SU-DHL-6 (cell line): ENCODE results near the gene MAP4.

Source experiments
- H2AFZ ChIP-seq: fragments of 200-600 bp; sonication (generic); 2 replicates; pipeline ENCODE4 v1.6.1; 2014; ENCODE audit warnings: low read depth, mild to moderate bottlenecking, moderate library complexity, mixed read lengths, antibody characterized with exemption, low read length; ENCODE audit not compliant: severe bottlenecking
- H3F3A ChIP-seq: fragments of 200-600 bp; shearing (Covaris generic); 2 replicates; pipeline ENCODE4 v1.6.0; 2016; ENCODE audit warnings: antibody characterized with exemption, mild to moderate bottlenecking; ENCODE audit not compliant: insufficient read depth
- H3K27ac ChIP-seq: fragments of 200-600 bp; sonication (generic); 2 replicates; pipeline ENCODE4 v1.5.1; 2016; ENCODE audit warnings: low read depth, mild to moderate bottlenecking, low read length, moderate library complexity, mixed read lengths
- H3K27me3 ChIP-seq: fragments of 200-600 bp; sonication (generic), shearing (Covaris generic); 2 replicates; pipeline ENCODE4 v1.6.0; 2014; ENCODE audit warnings: mild to moderate bottlenecking, low read length
- H3K36me3 ChIP-seq: fragments of 200-600 bp; sonication (generic); 2 replicates; pipeline ENCODE4 v1.6.1; 2014; ENCODE audit warnings: mild to moderate bottlenecking, low read length, mixed read lengths
- H3K4me2 ChIP-seq: fragments of 300-600, 200-600 bp; shearing (Covaris generic), sonication (generic); 2 replicates; pipeline ENCODE4 v1.6.0; 2014; ENCODE audit warnings: low read length, low read depth, mild to moderate bottlenecking; ENCODE audit not compliant: poor library complexity, severe bottlenecking
- H3K4me3 ChIP-seq: fragments of 200-600 bp; sonication (generic); 2 replicates; pipeline ENCODE4 v1.5.1; 2014; ENCODE audit warnings: antibody characterized with exemption, low read length, mild to moderate bottlenecking, mixed read lengths; ENCODE audit not compliant: insufficient read depth, poor library complexity, severe bottlenecking
- H3K79me2 ChIP-seq: fragments of 200-600 bp; sonication (generic); 2 replicates; pipeline ENCODE4 v1.6.1; 2014; ENCODE audit warnings: mild to moderate bottlenecking, low read length, moderate library complexity; ENCODE audit not compliant: insufficient read depth
- H3K9ac ChIP-seq: fragments of 200-600 bp; sonication (generic); 2 replicates; pipeline ENCODE4 v1.7.0; 2014; ENCODE audit warnings: mild to moderate bottlenecking, low read length
- H3K9me2 ChIP-seq: fragments of 200-600 bp; sonication (generic); replicated peaks from 2 replicates; pipeline ENCODE4 v1.6.1; 2014; ENCODE audit warnings: low read length; ENCODE audit not compliant: insufficient read depth
- H3K9me3 ChIP-seq: fragments of 200-600 bp; sonication (generic); 2 replicates; pipeline ENCODE4 v1.6.1; 2014; ENCODE audit warnings: low read length, mixed read lengths; ENCODE audit not compliant: insufficient read depth
- H4K20me1 ChIP-seq: fragments of 200-600 bp; sonication (generic); 2 replicates; pipeline ENCODE4 v1.6.1; 2014; ENCODE audit warnings: low read depth, mild to moderate bottlenecking, antibody characterized with exemption, low read length, moderate library complexity, mixed read lengths
- CTCF ChIP-seq: fragments of 200-600 bp; sonication (generic); IDR thresholded peaks from one replicate; pipeline ENCODE4 v1.5.1; 2017; ENCODE audit warnings: antibody characterized with exemption, mild to moderate bottlenecking, low read length, moderate library complexity; ENCODE audit not compliant: insufficient read depth, poor library complexity, severe bottlenecking
- EZH2phosphoT487 ChIP-seq: fragments of 200-600 bp; sonication (generic), shearing (Covaris generic); conservative IDR thresholded peaks from 2 replicates; pipeline ENCODE4 v1.6.1; 2018; ENCODE audit warnings: mild to moderate bottlenecking, antibody characterized with exemption, low read length, moderate library complexity, mixed read lengths

MAP4 gene

DNA sequence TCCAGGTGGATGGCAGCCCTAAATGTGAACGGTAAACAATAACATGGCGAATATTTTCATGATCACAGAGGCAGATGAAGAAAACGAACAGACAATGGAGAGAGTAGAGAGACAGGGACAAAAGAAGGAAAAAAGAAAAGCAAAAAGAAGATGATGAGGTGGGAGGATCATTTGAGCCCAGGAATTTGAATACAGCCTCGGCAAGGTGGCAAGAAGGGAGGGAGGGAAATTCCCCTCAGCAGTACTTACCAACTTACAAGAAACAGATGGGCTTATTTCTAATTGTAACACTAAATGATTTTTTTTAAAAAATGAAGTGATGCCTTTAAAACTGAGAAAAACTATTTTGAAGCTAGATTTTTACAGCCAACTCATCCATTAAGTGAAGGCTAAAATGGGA, 6.0 kb upstream of the MAP4 start:
- Histone ChIP-seq H3K79me2 (peaks cover 25% of the 10 kb centered on the region), H3K4me2 (no peak overlapping the region), H3K9me2 (no peaks in the 10 kb centered on the region), H3K9ac (no peak overlapping the region), H3K27ac (no peak overlapping the region), H3K36me3 (no peaks in the 10 kb centered on the region), H3K27me3 (no peaks in the 10 kb centered on the region), H3K4me3 (no peak overlapping the region), H4K20me1 (0 out of 2 replicates have a peak, but pooled peaks cover 3% of the 10 kb centered on the region), H3K9me3 (no peaks in the 10 kb centered on the region), H2AFZ (no peak overlapping the region), H3F3A (no peaks in the 10 kb centered on the region)
- TF ChIP-seq CTCF: no peak
- no peak for TF ChIP-seq EZH2phosphoT487

DNA sequence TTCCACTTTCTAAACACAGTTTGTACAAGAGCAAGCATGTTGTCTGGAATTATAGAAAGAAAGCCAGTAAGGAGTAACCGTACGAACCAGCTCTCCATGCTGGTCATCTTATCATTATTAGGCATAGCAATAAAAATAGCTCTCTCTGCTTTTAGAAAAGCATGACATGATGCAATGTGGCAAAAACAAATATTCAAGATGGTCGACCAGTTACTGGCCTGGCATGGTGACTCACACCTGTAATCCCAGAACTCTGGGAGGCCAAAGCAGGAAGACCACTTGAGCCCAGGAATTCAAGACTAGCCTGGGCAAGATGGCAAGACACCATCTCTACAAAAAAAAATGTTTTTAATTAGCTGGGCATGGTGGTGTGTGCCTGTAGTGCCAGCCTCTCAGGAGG, 2.6 kb upstream of the MAP4 start:
- no peaks in the 10 kb centered on the region for H3K27me3 ChIP-seq
- no peaks in the 10 kb centered on the region for H3K9me3 ChIP-seq
- no peak overlapping the region for H3K4me3 ChIP-seq
- H3F3A ChIP-seq: peaks cover 3% of the 10 kb centered on the region; the same call in 1 of the 2 replicates
- H3K27ac ChIP-seq: no peak overlapping the region
- H3K9me2 ChIP-seq: no peaks in the 10 kb centered on the region
- H3K4me2 ChIP-seq: no peak overlapping the region
- H3K79me2 ChIP-seq: peaks cover 26% of the 10 kb centered on the region; the same call in 1 of the 2 replicates
- H2AFZ ChIP-seq: no peak overlapping the region
- TF ChIP-seq CTCF (no peak), EZH2phosphoT487 (no peak)
- H3K9ac ChIP-seq: no peak overlapping the region
- H3K36me3 ChIP-seq: no peaks in the 10 kb centered on the region
- H4K20me1 ChIP-seq: no peaks in the 10 kb centered on the region

DNA sequence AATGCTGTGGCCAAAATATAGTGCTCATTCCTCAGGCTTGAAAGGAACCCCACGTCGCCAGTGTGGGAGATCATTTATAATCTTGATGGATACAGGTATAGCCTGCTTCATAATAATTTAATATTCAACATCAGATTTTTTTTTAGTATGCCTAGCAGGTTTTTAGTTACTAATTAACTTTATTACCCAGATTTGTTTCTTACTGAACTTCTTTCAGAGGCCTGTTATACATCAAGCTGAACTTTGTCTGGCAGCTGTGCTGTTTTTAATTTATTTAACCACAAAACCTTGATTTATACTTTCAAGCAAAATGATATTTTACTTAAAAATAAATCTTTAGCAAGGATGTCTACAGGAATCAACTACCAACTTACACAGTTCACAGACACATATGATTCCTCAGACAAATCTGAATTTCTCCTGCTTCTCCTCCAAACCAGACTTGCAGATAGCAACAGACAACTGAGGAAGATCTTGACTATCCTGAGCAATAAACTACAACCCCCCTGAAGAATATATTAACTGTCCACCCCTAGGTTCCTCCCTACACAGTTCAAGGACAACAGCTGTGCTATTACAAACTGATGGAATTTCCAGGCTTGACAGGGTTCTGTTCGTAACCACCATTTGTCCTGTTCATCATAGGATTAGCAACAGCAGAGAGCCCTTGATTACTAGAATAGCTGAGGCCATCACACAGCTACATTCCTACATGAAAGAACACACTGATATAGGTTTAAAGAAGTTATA, 610 bp downstream of the MAP4 start:
- Histone ChIP-seq H3K9me2 (no peaks in the 10 kb centered on the region), H3K9ac (no peak overlapping the region), H3K79me2 (peaks cover 37% of the 10 kb centered on the region), H3K9me3 (no peaks in the 10 kb centered on the region), H3K4me3 (no peak overlapping the region), H4K20me1 (no peaks in the 10 kb centered on the region), H3K27me3 (no peaks in the 10 kb centered on the region), H3K4me2 (no peak overlapping the region), H3K36me3 (no peaks in the 10 kb centered on the region), H2AFZ (no peak overlapping the region), H3F3A (peaks cover 10% of the 10 kb centered on the region; the same call in 1 of the 2 replicates), H3K27ac (no peak overlapping the region)
- TF ChIP-seq CTCF: no peak
- no peak for TF ChIP-seq EZH2phosphoT487
